HG03280 (cell line): ENCODE data around the gene SLC6A18.
"Not testable (repeated sequence)": the region's sequence is repeated elsewhere in the genome, so short reads cannot be mapped to it uniquely, and the experiment has no call there.

Source experiments
- ATAC-seq: cut with Tn5 transposase; IDR thresholded peaks from one replicate; pipeline ENCODE4 v1.9.1; 2021; ENCODE audit warnings: mild to moderate bottlenecking, moderate library complexity; ENCODE audit not compliant: unreplicated experiment

SLC6A18 gene

DNA sequence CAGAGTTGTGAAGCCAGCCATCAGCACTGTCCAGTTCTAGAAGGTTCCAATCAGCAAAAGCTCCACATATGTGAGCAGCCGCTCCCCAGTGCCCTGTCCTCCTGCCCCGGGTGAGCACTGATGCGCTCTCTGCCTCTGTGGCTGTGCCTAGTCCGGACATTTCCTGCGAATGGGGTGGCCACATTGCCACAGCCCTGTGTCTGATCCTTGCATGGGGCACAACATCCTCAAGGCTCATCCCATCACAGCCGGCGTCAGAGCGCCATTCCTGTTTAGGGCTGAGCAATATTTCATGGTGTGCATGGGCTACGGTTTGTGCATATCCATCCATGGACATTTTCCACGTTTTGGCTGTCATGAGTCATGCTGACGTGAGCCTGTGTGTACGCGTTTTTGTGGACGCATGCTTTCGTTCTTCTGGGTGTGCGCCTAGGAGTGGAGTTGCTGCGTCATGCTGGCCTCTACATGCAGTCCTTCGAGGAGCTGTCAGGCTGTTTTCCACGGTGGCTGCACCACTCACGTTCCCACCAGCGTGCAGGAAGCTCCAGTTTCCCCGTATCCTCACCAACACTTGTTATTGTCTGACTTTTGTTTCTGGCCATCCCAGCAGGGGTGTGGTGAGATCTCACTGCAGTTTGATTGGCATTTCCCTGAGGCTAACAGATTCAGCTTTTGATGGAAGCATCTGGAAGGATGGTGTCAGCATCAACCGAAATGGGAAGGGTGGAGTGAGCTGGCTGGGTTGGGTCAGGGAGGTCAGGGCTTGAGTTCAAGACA is 9.7 kb upstream of the SLC6A18 start:
- no peak for ATAC-seq

DNA sequence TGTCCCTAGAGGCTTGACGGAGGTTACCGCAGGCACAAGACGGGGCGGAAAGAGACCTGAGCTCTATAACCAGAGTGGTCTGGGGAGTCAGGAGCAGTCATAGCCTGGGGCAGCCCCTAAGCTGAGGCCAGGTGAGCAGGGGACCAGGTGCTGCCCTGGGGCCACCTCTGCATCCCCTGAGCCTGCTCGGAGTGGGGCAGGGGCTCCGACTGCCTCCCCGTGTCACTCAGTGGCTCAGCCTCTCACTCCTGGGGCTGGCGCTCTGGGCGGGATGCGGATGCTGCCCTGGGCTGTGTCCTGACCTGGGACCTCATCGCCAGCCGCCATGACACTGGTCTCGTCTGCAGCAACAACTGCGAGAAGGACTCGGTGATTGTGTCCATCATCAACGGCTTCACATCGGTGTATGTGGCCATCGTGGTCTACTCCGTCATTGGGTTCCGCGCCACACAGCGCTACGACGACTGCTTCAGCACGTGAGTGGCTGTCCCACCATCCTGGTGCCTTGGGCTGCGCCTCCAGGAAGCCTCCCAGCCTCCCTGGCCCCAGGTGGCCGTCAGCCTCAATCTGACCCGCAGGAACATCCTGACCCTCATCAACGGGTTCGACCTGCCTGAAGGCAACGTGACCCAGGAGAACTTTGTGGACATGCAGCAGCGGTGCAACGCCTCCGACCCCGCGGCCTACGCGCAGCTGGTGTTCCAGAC is 8.8 kb upstream of the SLC6A18 start:
- no peak for ATAC-seq

DNA sequence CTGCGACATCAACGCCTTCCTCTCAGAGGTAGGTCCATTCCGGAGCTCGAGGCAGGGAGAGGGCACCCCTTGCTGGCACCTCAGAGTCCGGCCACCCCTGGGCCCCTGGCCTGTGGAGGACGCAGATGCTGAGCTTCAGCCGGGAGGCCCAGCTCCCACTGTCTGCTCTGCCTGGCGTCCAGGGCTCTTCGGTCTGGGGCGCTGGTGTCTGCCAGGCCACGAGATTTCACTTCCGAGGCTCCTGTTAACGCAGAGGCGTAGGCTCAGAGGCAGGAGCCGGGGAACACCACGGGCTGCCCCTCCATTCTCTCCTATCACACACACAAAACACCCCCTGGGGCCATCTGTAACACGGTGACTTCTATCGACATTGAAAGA is 8.3 kb upstream of the SLC6A18 start:
- no peak for ATAC-seq

DNA sequence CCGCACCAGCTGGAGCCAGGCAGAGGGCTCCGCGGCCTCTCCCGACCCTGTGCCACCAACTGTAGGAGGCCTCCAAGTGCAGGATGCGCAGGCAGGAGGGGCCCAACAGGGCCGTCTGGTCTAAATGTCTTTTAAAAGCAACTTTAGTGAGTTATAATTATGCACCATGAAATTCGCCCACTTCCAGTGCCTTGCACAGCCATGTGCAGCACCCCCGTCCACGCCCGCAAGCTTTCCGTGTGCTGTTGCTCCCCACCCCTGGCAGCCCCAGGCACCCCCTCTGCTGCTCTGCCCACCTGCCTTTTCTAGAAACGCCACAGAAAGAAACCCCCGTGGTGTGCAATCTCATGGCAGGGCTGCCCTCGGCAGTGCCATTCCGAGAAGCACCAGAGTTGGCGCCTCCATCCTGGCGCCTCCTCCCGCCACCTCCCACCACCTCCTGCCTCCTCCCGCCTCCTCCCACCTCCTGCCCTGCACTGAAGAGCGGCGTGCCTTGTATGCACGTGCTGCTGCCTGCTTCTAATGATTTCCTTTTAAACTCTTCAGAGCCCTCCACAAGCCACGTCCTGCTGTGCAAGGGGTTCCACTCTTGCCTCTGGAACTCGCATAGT is 7.5 kb upstream of the SLC6A18 start:
- ATAC-seq: no peak

DNA sequence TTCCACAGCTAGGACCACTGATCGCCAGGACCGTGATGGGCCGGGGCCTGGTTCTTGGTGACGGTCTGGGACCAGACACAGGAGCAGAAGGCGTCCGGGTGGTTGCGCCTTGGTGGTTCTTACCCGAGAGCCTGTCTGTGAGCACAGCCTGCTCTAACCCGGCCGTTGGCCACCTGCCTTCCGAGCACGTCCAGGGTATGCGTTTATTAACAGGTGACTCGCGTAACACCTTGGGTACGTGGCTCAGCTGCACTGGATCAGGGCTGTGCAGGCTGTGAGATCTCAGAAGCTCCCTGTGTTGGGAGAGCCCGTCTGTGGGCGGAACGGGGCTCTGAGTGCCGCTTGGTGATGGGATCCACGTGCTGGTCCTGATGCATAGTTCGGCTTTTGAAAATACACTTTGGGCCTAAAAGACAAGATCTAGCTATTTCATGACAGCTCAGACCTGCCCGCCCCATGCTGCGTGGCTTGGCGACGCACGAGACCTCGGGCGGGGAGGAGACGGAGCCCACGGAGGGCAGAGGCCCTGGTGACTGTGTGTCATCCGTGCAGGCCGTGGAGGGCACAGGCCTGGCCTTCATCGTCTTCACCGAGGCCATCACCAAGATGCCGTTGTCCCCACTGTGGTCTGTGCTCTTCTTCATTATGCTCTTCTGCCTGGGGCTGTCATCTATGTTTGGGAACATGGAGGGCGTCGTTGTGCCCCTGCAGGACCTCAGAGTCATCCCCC is 6.7 kb upstream of the SLC6A18 start:
- ATAC-seq: no peak

DNA sequence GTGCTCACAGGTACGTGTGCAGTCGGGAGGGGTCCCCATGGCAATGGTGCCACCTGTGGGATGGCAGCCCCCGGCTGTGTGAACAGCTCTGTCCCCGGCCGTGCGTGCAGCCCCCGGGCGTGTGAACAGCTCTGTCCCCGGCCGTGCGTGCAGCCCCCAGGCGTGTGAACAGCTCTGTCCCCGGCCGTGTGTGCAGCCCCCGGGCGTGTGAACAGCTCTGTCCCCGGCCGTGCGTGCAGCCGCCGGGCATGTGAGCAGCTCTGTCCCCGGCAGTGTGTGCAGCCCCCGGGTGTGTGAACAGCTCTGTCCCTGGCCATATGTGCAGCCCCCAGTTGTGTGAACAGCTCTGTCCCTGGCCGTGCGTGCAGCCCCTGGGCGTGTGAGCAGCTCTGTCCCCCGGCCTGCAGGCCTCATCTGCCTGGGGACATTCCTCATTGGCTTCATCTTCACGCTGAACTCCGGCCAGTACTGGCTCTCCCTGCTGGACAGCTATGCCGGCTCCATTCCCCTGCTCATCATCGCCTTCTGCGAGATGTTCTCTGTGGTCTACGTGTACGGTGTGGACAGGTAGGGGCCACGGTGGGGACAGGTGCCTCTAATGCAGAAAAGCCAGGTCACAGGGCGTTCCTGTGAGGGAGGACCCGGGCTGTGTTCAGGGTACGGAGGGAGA is 5.9 kb upstream of the SLC6A18 start:
- ATAC-seq: no peak

DNA sequence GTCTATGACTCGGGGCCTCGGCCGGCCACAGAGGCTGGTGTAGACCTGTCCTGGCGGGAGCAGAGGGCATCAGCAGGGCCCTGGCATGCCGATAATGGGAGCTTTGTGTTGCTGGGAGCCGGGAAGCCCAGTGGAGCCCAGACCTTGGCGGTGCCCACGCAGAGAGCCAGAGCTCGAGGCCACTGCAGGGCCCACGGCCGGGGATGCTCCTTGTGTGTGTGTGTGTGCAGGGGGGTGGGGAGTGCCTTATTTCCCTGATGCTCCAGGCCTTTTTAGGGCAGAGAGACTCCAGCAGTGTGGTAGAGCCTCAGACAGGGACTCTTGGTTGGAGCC is 5.4 kb upstream of the SLC6A18 start:
- no peak for ATAC-seq

DNA sequence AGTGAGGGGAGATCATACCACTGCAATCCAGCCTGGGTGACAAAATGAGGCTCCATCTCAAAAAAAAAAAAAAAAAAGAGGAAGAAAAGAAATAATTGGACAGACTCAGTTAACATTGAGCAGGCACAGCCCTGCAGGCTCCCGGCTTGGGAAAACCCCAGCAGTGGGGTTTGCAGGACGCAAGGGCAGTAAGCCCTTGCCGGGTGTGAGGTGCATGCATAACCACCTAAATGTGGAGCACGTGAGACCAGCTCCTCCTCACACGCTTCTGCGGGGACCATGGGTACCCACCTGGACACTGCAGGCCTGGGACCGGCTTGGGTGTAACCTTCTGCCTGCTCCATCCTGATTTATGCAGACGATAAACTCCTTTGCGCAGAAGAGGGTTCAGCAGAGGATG is 4.8 kb upstream of the SLC6A18 start:
- no peak for ATAC-seq

DNA sequence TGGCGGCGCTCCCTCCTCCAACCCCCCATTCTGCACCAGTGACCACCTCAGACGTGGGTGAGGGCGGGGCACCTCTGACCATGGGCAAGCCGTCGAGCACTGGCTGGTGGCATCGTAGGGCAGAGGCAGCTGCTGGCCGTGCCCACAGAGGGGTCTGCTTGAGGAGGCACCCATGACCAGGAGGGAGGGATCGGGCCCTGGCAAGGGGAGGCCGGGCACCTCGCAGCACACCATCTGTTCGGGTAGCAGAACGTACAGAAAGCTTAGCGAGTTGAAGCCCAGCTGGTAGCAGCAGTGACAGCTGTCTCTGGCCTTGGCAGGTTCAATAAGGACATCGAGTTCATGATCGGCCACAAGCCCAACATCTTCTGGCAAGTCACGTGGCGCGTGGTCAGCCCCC is 4.3 kb upstream of the SLC6A18 start:
- no peak for ATAC-seq

DNA sequence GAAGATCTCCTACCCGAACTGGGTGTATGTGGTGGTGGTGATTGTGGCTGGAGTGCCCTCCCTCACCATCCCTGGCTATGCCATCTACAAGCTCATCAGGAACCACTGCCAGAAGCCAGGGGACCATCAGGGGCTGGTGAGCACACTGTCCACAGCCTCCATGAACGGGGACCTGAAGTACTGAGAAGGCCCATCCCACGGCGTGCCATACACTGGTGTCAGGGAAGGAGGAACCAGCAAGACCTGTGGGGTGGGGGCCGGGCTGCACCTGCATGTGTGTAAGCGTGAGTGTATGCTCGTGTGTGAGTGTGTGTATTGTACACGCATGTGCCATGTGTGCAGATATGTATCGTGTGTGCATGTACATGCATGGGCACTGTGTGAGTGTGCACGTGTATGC is 3.5 kb upstream of the SLC6A18 start:
- no peak for ATAC-seq

DNA sequence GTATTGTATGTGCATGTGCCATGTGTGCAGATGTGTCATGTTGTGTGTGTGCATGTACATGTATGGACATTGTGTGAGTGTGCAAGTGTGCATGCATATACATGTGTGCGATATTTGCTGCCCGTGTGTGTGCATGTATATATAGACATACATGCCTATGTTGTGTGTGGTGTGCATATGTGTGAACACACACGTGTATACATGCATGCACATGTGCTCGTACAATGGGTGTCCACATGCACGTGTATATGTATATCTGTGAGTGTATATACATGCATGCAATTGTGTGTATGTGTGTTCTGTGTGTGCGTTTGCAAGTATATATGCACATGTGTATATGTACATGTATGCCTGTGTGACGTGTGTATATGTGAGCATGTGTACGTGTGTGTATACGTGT is 3.0 kb upstream of the SLC6A18 start:
- ATAC-seq: no peak

DNA sequence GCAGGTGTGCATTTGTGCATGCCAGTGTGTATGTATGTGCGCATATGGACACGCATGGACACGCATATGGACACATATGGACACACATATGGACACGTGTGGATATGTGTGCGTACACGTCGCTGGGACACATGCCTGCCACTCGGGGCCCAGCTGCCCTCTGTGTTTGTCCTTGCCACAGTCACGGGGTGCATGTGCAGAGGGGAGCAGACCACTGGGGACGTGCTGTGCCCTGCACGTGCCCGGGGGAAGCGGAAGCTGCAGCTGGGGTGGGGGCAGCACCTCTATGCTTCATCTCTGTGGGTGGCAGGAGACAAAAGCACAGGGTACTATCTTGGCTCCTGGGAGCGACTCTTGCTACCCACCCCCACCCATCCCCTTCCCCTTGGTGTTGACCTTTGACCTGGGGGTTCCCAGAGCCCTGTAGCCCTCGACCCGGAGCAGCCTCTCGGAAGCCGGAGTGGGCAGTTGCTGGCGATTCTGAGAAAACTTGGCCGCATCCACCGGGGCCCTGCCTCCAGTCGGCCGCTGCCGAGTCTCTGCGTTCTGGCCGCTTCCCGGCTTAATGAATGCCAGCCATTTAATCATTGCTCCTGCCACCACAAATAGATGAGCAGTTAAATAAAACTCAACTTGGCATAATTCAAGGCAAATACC is 2.4 kb upstream of the SLC6A18 start:
- ATAC-seq: no peak

DNA sequence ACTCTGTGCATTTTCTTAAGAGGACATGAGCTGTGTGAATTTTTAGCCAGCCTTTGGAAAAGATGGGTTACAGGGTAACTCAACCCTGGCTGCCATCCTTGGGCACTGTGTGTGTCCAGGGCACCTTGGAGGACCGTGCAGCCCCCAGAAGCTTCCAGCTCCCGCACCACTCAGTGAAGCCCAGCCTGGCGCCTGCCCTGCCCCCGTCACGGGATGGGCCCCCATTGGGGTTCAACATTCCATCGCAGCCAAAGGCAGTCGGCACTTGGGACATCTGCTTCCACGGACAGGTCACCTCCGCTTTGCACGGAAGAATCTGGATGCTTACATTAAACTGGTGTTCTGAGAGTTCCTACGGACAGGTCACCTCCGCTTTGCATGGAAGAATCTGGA is 1.9 kb upstream of the SLC6A18 start:
- no peak for ATAC-seq

DNA sequence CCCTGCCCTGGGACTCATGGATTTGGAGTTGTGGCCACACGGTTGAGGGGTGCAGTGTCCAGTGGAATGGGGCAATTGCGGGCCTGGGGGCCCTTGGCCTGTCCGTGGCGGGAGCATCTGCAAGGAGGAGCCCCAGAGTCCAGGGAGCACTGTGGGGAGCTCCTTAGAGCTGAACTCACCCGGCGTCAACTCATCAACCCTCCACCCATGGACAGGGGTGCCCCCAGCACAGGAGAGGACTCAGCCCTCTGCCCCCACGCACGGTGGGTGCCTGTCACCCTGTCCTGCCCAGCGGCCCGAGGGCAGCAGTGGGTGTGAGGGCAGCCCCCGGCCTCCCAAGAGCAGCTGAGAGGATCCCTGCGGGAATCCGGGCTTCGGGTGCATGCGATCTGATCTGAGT is 550 bp upstream of the SLC6A18 start:
- ATAC-seq: no peak

DNA sequence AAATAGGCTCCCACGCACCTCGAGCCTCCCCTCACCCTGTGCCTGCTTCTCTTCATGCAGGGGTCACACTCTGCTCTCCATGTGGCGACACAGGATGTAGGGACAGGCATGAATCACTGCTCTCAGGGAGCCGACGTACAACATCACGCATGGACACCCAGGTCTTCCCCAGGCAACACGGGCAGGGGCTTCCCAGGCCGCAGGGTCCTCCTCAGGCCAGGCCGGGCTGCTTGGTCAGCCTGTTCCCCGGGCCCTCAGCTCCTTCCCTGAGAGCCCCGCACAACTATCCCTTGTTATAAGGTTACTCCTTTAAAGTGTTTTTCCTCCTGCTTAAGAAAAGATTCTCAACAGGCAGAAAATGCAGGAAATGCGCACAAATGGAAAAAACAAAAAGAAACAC is 1.1 kb downstream of the SLC6A18 start:
- no peak for ATAC-seq

DNA sequence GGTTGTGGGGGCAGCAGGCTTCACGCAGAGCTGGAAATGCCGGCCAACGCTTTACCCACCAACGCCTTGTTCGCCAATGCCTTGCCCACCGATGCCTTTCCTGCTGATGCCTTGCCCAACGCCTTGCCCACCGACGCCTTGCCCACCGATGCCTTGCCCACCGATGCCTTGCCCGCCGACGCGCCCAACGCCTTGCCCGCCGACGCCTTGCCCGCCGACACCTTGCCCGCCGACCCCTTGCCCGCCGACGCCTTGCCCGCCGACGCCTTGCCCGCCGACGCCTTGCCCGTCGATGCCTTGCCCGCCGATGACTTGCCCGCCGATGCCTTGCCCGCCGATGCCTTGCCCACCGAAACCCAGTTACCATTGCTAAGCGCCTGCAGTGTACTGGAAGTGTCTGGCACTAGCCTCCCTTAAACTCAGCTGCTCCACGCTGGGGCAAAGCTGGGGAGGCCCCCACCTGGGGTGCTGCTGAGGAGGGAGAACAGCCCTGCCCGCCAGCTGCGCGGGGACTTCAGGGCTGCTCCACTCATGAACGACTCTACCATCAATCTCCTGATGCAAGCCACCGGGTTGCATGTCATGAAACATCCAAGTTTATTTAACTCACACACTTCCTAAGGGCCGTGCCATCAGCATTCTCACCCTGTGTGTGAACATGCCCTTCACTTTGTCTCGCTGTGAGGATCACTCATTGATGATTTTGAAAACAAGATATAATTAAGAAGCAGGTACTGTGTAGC is 1.8 kb downstream of the SLC6A18 start:
- no peak for ATAC-seq

DNA sequence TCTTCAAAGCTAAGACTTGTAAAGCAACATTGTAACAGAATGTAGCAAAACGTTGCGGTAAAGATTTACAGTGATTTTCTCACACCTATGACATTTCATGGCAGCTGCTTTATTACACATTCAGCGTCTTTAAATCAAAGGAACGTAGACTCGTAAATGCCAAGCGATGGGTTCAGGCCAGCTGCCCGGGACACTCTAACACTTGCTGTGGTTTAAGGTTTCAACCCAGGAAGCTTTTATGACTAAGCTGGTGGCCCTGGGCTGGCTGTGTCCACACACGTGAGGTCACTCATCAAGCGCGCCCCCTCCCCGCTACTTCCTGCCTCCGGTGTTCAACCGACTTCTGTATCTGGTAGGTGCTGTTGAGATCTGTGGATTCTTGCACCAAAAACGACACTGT is 2.5 kb downstream of the SLC6A18 start:
- no peak for ATAC-seq

DNA sequence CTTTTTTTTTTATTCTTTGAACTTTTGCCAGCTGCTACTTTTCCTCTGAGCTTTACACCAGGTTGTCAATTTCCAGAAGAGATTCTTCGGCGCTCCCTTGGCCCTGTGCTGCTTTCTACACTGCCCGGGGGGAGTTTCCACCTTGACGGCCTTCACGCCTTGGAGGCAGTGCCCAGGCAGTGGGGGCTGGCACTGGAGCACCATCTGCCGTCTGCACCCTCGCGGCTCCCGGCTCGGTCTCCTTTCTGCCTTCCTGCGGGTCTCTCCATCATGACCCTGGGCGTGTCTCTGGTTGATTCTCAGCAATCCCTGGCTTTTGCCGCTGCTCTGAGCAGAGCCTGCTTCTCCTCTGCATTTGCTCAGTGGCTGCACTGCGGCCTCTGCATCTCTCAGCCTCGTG is 2.9 kb downstream of the SLC6A18 start:
- ATAC-seq: no peak

DNA sequence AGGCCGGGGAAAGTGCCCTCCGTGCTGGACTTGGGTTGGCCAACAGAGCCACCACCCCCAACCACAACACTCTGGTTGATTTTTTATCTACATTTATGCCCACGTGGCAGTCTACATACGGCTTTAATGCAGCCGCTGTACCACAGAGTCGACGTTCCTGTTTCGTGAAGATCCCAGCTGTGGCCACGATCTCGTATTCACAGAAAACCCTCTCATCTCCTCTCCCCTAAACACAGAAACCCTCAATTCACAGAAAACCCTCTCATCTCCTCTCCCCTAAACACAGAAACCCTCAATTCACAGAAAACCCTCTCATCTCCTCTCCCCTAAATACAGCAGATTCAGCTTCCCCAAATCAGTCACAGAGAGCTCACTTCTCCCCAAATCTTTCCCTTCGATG is 3.8 kb downstream of the SLC6A18 start:
- not testable (repeated sequence) for ATAC-seq

DNA sequence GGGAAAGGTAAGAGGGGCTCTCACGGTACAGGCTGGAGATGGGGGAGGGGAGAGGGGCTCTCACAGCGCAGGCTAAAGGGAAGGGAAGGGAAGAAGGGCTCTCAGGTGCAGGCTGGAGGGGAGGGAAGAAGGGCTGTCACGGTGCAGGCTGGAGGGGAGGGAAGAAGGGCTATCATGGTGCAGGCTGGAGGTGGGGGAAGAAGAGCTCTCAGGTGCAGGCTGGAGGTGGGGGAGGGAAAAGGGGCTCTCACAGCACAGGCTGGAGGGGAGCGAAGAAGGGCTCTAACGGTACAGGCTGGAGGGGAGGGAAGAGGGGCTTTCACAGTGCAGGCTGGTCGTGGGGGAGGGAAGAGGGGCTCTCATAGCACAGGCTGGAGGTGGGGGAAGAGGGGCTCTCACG is 4.6 kb downstream of the SLC6A18 start:
- ATAC-seq: no peak
